A549 treated with GW870086 at 1 μM for 4 hours (cell line): ENCODE data around the gene FCGBP. TPM values are rescaled to one million over a fixed set of nuclear protein-coding genes. Genes with fewer than 3 reads are reported as not detected.

ENCODE experiments used
- total RNA-seq: library from RNA; stranded (reverse); fragments of 200-300 nt; extraction: Qiagen RNA extraction; gene quantifications from 5 replicates; pipeline ENCODE4 v1.2.3, GENCODE V29; 2022; ENCODE audit warnings: low read depth

The FCGBP gene
- total RNA-seq: 0.54 to 1.1 TPM (median 0.87 TPM) in 5 replicates

DNA sequence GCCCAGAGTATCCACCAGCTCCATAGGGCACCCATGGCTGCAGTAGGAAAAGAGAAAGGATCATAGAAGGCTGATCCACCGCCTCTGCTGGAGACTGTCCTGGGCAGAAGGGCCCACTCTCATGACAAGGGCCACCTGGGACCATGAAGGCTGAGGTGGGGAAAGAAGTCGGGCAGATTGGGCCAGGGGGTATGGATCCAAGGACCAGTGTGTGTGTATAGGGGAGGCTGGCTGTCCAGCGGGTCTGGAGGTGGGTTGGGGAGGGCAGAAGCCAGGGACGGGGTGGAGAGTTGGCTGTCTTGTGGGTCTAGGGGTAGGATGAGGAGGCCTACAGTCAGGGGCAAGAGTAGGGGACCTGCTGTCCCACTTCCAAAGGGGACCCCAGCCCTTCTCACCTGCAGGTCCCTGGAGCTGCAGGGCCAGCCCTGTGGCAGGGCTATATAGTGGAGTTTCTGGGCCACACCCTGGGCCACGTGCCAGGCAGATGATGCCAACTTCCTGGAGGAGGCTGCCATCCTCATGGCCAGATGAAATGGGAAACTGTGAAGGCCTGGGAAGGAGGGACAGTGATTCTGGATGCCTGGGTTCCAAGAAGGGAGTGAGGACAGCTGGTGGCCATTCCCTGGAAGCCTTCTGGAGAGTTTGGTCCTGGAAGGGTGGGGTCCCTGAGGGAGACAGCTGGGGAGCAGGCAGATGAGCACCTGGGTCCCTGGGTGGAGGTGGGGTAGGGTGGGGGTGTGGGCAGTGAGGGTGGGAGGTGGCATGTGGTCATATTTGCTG is at the start of gene FCGBP:
TSS of gene FCGBP (minus strand) at position 51 of the 780 bp plus-strand sequence.

DNA sequence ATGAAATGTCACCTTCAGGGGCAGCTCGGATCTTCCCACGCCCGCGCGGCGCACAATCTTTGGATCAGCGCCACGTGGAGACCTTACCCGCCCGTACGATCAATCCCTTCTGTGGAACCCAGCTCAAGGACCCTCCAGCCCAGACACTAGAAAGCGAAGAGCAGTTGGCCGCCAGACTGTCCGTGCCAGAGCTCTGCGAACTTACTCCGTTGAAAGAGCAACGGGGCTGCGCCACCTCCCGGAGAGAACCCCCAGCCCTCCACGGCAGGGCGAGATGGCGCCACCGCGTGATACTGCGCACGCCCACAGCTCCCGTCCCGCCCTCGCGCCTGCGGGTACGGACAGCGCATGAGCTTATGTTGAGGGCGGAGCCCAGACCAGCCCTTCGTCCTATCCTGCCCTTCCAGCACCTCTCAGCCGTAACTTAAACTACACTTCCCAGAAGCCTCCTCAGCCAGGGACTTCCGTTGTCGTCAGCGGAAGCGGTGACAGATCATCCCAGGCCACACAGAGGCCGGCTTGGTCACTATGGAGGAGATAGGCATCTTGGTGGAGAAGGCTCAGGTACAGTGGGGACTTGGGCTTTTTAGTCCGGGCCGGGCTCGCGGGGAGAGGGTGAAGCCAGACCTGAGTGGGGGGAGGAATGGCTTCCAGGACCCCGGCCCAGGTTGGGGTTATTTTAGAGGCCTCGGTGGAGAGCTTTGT is 36.4 kb upstream of the FCGBP start, which contains the start of gene PSMC4:
TSS of gene PSMC4 (plus strand) at position 491 of the 705 bp plus-strand sequence. CDS start at position 529, 38 bp downstream.

Other genes starting within 250 kb of the FCGBP start
- gene LGALS14, start 230.2 kb downstream of the FCGBP start, total RNA-seq: not detected in 5 replicates
- not detected in 5 replicates for gene CLC, start 196.6 kb downstream of the FCGBP start, total RNA-seq
- not detected in 5 replicates for gene LEUTX, start 155.8 kb downstream of the FCGBP start, total RNA-seq
- 16.7 to 22.1 TPM (median 20.6 TPM) in 5 replicates for gene DYRK1B, start 100.5 kb downstream of the FCGBP start, total RNA-seq
- 596 to 756 TPM (median 711 TPM) in 5 replicates for gene FBL, start 88.3 kb downstream of the FCGBP start, total RNA-seq
- 263 to 295 TPM (median 276 TPM) in 5 replicates for gene PSMC4, start 36.5 kb upstream of the FCGBP start, total RNA-seq
- 2.1 to 3.2 TPM (median 2.4 TPM) in 5 replicates for gene ZNF546, start 62.4 kb upstream of the FCGBP start, total RNA-seq
- gene ZNF780B, start 121.6 kb upstream of the FCGBP start, total RNA-seq: 6.0 to 8.2 TPM (median 6.8 TPM) in 5 replicates
- gene ZNF780A, start 156.3 kb upstream of the FCGBP start, total RNA-seq: 28.9 to 33.3 TPM (median 31.7 TPM) in 5 replicates